Testis (tissue), 2 donors: ENCODE measurements around the gene EXOC5.

ENCODE experiments used
- POLR2A ChIP-seq: fragments of 450-650 bp; IDR thresholded peaks from one replicate; pipeline ENCODE4 v1.6.1; 2017; ENCODE audit warnings: antibody characterized with exemption, mild to moderate bottlenecking, moderate library complexity
- TF ChIP-seq, protein P1 (sequence below), 3 experiments: fragments of 450-650 bp in 2 of 3; fragments of 200-600 bp in 1 of 3; sonication (generic) in 1 of 3; IDR thresholded peaks; one replicate each; pipeline ENCODE4 v1.5.1; 2016 to 2019; ENCODE audit warnings: antibody characterized with exemption in 3 of 3, mild to moderate bottlenecking in 2 of 3, moderate library complexity in 1 of 3

DNA sequence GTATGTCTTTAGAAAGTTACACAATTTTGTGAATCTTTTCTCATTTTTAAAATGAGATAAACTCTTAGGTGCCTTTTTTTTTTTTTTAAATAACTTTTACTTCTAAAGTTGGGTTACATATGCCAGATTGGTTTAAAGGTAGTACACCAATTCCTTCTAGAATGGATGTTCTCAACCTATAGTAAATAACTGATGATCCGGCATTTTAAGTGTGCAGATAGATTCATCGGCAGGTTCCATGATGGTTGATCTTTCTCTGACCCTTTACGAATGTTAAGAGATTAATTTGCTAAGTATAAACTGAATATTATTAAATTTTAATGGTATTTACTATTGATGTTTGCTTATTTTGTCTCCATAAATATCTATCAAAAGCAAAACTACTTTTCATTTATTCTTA, 8.4 kb upstream of the EXOC5 start:
- TF ChIP-seq, protein P1, sequence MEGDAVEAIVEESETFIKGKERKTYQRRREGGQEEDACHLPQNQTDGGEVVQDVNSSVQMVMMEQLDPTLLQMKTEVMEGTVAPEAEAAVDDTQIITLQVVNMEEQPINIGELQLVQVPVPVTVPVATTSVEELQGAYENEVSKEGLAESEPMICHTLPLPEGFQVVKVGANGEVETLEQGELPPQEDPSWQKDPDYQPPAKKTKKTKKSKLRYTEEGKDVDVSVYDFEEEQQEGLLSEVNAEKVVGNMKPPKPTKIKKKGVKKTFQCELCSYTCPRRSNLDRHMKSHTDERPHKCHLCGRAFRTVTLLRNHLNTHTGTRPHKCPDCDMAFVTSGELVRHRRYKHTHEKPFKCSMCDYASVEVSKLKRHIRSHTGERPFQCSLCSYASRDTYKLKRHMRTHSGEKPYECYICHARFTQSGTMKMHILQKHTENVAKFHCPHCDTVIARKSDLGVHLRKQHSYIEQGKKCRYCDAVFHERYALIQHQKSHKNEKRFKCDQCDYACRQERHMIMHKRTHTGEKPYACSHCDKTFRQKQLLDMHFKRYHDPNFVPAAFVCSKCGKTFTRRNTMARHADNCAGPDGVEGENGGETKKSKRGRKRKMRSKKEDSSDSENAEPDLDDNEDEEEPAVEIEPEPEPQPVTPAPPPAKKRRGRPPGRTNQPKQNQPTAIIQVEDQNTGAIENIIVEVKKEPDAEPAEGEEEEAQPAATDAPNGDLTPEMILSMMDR (IDR thresholded peaks at IDR 0.05) = no peak
- TF ChIP-seq POLR2A = no peak
